ENCODE measurements around the gene SLC44A1. TPM values are rescaled to one million over a fixed set of nuclear protein-coding genes. Genes with fewer than 3 reads are reported as not detected.

Gene SLC44A1
- total and polyA plus RNA-seq, 2 of the 13 experiments (the other 11 are each of a cell fraction or from before 2014, with no cell fraction given), result 21.4 to 40.8 TPM

DNA sequence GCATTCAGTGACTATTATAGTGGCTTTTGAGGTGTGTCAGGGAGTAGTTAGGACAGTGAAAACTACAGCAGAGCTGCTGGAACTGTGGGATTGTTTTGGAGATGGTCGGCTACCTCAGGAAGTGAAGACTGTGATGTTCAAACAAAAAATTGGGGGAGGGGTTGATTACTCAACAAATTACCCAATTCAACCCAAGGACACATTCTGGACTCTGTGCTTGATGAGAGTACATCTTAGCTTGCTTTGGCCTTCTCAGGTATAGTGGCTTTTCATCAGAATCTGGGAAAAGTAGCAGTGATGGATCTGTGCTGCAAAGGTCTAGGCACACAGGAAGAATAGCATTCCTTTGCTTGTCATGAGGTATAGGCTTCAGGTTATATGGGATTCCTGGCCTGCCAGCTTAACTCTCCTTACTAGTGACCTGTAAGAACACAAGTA is 47.0 kb downstream of the SLC44A1 start (continued):
- TF ChIP-seq STAT6 (CRISPR knock-in tag; IDR thresholded peaks at IDR 0.05; ENCODE audit: borderline replicate concordance), result peak; percentile 93
- peak; percentile 60; the same call in 1 of the 2 replicates for TF ChIP-seq DRAP1 (CRISPR knock-in tag; IDR thresholded peaks at IDR 0.05)
- TF ChIP-seq, protein P1, sequence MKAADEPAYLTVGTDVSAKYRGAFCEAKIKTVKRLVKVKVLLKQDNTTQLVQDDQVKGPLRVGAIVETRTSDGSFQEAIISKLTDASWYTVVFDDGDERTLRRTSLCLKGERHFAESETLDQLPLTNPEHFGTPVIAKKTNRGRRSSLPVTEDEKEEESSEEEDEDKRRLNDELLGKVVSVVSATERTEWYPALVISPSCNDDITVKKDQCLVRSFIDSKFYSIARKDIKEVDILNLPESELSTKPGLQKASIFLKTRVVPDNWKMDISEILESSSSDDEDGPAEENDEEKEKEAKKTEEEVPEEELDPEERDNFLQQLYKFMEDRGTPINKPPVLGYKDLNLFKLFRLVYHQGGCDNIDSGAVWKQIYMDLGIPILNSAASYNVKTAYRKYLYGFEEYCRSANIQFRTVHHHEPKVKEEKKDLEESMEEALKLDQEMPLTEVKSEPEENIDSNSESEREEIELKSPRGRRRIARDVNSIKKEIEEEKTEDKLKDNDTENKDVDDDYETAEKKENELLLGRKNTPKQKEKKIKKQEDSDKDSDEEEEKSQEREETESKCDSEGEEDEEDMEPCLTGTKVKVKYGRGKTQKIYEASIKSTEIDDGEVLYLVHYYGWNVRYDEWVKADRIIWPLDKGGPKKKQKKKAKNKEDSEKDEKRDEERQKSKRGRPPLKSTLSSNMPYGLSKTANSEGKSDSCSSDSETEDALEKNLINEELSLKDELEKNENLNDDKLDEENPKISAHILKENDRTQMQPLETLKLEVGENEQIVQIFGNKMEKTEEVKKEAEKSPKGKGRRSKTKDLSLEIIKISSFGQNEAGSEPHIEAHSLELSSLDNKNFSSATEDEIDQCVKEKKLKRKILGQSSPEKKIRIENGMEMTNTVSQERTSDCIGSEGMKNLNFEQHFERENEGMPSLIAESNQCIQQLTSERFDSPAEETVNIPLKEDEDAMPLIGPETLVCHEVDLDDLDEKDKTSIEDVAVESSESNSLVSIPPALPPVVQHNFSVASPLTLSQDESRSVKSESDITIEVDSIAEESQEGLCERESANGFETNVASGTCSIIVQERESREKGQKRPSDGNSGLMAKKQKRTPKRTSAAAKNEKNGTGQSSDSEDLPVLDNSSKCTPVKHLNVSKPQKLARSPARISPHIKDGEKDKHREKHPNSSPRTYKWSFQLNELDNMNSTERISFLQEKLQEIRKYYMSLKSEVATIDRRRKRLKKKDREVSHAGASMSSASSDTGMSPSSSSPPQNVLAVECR (CRISPR knock-in tag; IDR thresholded peaks at IDR 0.05; ENCODE audit: borderline replicate concordance), result peak; percentile 55; the same call in 1 of the 2 replicates
- no peak for TF ChIP-seq ZFAT (CRISPR knock-in tag; conservative IDR thresholded peaks at IDR 0.05)
- TF ChIP-seq ZBTB34 (CRISPR knock-in tag; IDR thresholded peaks at IDR 0.05), result no peak
- TF ChIP-seq SOX5 (CRISPR knock-in tag; IDR thresholded peaks at IDR 0.05; ENCODE audit: borderline replicate concordance), result peak; percentile 91
- no peak for TF ChIP-seq MATR3 (CRISPR knock-in tag; IDR thresholded peaks at IDR 0.05)
- TF ChIP-seq HOXA3 (CRISPR knock-in tag; IDR thresholded peaks at IDR 0.05), result peak; percentile 65
- TF ChIP-seq, protein P2, sequence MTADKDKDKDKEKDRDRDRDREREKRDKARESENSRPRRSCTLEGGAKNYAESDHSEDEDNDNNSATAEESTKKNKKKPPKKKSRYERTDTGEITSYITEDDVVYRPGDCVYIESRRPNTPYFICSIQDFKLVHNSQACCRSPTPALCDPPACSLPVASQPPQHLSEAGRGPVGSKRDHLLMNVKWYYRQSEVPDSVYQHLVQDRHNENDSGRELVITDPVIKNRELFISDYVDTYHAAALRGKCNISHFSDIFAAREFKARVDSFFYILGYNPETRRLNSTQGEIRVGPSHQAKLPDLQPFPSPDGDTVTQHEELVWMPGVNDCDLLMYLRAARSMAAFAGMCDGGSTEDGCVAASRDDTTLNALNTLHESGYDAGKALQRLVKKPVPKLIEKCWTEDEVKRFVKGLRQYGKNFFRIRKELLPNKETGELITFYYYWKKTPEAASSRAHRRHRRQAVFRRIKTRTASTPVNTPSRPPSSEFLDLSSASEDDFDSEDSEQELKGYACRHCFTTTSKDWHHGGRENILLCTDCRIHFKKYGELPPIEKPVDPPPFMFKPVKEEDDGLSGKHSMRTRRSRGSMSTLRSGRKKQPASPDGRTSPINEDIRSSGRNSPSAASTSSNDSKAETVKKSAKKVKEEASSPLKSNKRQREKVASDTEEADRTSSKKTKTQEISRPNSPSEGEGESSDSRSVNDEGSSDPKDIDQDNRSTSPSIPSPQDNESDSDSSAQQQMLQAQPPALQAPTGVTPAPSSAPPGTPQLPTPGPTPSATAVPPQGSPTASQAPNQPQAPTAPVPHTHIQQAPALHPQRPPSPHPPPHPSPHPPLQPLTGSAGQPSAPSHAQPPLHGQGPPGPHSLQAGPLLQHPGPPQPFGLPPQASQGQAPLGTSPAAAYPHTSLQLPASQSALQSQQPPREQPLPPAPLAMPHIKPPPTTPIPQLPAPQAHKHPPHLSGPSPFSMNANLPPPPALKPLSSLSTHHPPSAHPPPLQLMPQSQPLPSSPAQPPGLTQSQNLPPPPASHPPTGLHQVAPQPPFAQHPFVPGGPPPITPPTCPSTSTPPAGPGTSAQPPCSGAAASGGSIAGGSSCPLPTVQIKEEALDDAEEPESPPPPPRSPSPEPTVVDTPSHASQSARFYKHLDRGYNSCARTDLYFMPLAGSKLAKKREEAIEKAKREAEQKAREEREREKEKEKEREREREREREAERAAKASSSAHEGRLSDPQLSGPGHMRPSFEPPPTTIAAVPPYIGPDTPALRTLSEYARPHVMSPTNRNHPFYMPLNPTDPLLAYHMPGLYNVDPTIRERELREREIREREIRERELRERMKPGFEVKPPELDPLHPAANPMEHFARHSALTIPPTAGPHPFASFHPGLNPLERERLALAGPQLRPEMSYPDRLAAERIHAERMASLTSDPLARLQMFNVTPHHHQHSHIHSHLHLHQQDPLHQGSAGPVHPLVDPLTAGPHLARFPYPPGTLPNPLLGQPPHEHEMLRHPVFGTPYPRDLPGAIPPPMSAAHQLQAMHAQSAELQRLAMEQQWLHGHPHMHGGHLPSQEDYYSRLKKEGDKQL (CRISPR knock-in tag; IDR thresholded peaks at IDR 0.05; ENCODE audit: low read depth), result peak; percentile 49; the same call in 1 of the 2 replicates
- no peak for TF ChIP-seq ZNF569 (CRISPR knock-in tag; IDR thresholded peaks at IDR 0.05; ENCODE audit: borderline replicate concordance)
- 0 out of 2 replicates have a peak, but pooled peaks have one; percentile 24 for TF ChIP-seq ZSCAN21 (CRISPR knock-in tag; IDR thresholded peaks at IDR 0.05; ENCODE audit: borderline replicate concordance)
- 0 out of 2 replicates have a peak, but pooled peaks have one; percentile 21 for TF ChIP-seq ZNF639 (CRISPR knock-in tag; conservative IDR thresholded peaks at IDR 0.05)
- TF ChIP-seq RARA (CRISPR knock-in tag; IDR thresholded peaks at IDR 0.05), result peak; percentile 66
